NCI-H2227 (cell line): ENCODE measurements around the gene PDE4D.
"Not testable (repeated sequence)": the region's sequence is repeated elsewhere in the genome, so short reads cannot be mapped to it uniquely, and the experiment has no call there.

Experiments used
- DNase-seq: peaks from one replicate; lab custom pipeline; 2025; ENCODE audit not compliant: unreplicated experiment; lab: John Stamatoyannopoulos, UW

PDE4D gene

GRCh38 chr5:59711310-59711709 is 182.2 kb downstream of the PDE4D start:
- DNase-seq = no peak

GRCh38 chr5:59709846-59710245 is 183.7 kb downstream of the PDE4D start:
- no peak for DNase-seq

- peak; percentile 2 for DNase-seq
Observed at GRCh38 chr5:59709346-59709821, 184.1 kb downstream of the PDE4D start.

GRCh38 chr5:59704936-59705335 is 188.6 kb downstream of the PDE4D start:
- peak; percentile 54 for DNase-seq

- DNase-seq = no peak
Observed at GRCh38 chr5:59703789-59704188, 189.7 kb downstream of the PDE4D start.

- DNase-seq = peak; percentile 79
Observed at GRCh38 chr5:59698207-59699178, 195.0 kb downstream of the PDE4D start.

GRCh38 chr5:59694411-59694810 is 199.1 kb downstream of the PDE4D start:
- DNase-seq = no peak

- DNase-seq = no peak
Observed at GRCh38 chr5:59693492-59694309, 199.8 kb downstream of the PDE4D start.

- no peak for DNase-seq
Observed at GRCh38 chr5:59685793-59686192, 207.7 kb downstream of the PDE4D start.

GRCh38 chr5:59685191-59685530 is 208.4 kb downstream of the PDE4D start:
- DNase-seq = no peak

- no peak for DNase-seq
Observed at GRCh38 chr5:59684388-59685190, 208.9 kb downstream of the PDE4D start.

- DNase-seq = no peak
Observed at GRCh38 chr5:59683311-59683710, 210.2 kb downstream of the PDE4D start.

GRCh38 chr5:59682542-59682941 is 211.0 kb downstream of the PDE4D start:
- DNase-seq = no peak

GRCh38 chr5:59678943-59679342 is 214.6 kb downstream of the PDE4D start:
- no peak for DNase-seq

GRCh38 chr5:59674763-59675162 is 218.8 kb downstream of the PDE4D start:
- DNase-seq = no peak

GRCh38 chr5:59673438-59674058 is 220.0 kb downstream of the PDE4D start:
- DNase-seq = peak; percentile 69

GRCh38 chr5:59666440-59667068 is 227.0 kb downstream of the PDE4D start:
- DNase-seq = peak; percentile 32

GRCh38 chr5:59665832-59666203 is 227.7 kb downstream of the PDE4D start:
- DNase-seq = not testable (repeated sequence)

- DNase-seq = no peak
Observed at GRCh38 chr5:59665086-59665831, 228.3 kb downstream of the PDE4D start.
